GM10266 (cell line): ENCODE results near the gene NUDT2.
"Not testable (repeated sequence)": the region's sequence is repeated elsewhere in the genome, so short reads cannot be mapped to it uniquely, and the experiment has no call there.

Source experiments
- DNase-seq: peaks from one replicate; pipeline ENCODE4 v3.0.0; 2012; ENCODE audit errors: extremely low spot score
- CTCF ChIP-seq: IDR thresholded peaks from 2 replicates; pipeline ENCODE4 v1.5.1; 2012; ENCODE audit warnings: mild to moderate bottlenecking, low read depth; ENCODE audit not compliant: control insufficient read depth, insufficient read depth; ENCODE audit errors: missing control alignments

The NUDT2 gene

DNA sequence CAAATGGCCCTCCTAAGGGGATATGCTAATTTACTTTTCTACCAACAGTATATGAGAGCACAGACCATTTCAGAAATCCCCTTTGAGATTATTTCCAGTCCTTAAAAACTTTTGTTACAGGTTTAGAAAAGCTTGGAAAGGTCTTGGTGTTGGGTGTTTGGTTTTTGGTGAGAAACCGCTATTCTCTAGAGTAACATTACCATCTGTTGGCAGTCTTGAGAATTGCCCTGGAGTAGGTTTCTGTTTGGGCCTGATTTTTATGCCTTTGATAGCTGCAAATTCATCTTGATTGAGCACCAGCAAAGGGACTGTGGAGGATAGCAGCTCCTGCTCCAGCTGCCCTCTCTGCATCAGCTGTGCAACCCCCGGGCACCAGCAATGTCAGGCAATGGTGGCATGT lies 8.0 kb downstream of the NUDT2 start:
- no peak for TF ChIP-seq CTCF
- no peak for DNase-seq

DNA sequence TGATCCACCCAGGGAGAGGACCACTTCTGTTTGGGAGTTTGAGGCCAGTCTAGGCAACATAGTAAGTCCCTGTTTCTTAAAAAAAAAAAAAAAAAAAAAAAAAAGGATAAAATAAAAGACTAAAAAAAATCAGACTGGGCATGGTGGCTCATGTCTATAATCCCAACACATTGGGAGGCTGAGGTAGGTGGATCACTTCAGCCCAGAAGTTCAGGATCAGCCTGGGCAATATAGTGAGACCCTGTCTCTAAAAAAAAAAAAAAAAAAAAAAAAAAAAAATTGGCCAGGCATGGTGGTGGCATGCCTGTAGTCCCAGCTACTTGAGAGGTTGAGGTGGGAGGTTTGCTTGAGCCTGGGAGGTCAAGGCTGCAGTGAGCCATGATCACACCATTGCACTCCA lies 8.7 kb downstream of the NUDT2 start:
- DNase-seq, result not testable (repeated sequence)

DNA sequence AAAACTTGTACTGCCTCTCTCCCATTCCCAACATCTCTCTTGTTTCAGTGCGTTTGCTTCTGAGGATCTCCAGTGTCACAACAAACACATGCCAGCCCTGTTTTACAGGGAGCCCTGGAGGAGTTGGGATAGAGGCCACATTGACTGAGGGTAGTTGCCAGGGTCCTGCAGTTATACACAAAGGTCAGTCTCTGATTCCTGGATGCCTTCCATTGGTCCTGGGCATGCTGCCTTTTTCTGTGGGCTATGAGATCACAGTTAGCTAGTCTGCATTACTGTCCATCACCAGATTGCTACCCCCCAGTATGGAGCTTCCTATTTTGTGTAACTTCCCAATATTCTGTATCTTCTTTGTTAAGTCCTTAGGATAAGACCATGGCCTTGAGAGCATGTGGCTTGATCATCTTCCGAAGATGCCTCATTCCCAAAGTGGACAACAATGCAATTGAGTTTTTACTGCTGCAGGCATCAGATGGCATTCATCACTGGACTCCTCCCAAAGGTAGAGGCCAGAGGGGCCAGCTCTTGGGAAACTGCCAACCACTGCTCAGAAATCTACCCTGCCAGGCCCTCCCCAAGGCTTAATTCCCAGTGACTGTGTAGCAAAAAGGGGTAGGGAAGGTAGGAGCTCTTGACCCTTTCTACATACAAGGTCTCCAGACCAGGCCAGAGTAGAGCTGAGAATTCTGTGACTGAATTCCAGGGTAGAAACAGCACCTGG lies 9.5 kb downstream of the NUDT2 start:
- no peak for DNase-seq
- TF ChIP-seq CTCF, result no peak

- DNase-seq, result no peak
- no peak for TF ChIP-seq CTCF
Observed at GRCh38 chr9:34341659-34342295, 12.4 kb downstream of the NUDT2 start.

GRCh38 chr9:34343090-34343489 lies 13.7 kb downstream of the NUDT2 start:
- DNase-seq, result no peak
- no peak for TF ChIP-seq CTCF

DNA sequence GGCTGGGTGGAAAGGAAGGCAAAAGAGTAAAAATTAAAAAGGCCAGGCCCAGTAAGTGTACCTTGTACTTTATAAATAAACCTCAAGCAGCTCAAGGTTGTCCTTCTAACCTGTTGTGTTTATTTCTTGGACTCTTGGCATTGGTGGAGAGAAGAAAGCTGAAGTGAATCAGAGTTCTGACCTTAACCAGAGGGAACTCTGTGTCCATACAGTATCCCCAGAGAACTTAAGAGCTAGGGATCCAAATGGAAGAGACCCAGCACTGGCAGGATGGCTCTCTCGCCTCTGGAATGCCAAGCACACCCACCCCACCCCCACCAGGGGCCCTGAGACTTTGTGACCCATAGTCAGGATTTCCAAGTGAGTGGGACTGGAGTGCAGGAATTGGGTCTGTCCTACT lies 14.2 kb downstream of the NUDT2 start:
- DNase-seq, result no peak
- no peak for TF ChIP-seq CTCF

GRCh38 chr9:34346873-34347799 lies 17.8 kb downstream of the NUDT2 start:
- no peak for DNase-seq

More at GRCh38 chr9:34346873-34347799, 17.8 kb downstream of the NUDT2 start:
- TF ChIP-seq CTCF, result no peak
